ENCODE results near the gene ROPN1L.
A peak's percentile ranks its signal among the peaks of the same experiment; 100 is the strongest.

ROPN1L gene

GRCh38 chr5:10446490-10446889 lies 4.8 kb downstream of the ROPN1L start:
- peaks cover 18% of the 10 kb centered on the region for H3K36me3 ChIP-seq
- TF ChIP-seq CTCF (IDR thresholded peaks at IDR 0.05), result no peak
- H3K27me3 ChIP-seq, result no peaks in the 10 kb centered on the region
- H3K4me3 ChIP-seq (ENCODE audit: low read depth in 1 of 2, low read length in 1 of 2), result peak overlapping the region; percentile 56 to 57
- H3K4me1 ChIP-seq (ENCODE audit: control insufficient read depth in 1 of 2, insufficient read depth in 1 of 2, low read depth in 1 of 2, low read length in 1 of 2), result peaks cover 93 to 97% of the 10 kb centered on the region in 2 experiments
- H3K27ac ChIP-seq, result peak overlapping the region; percentile 85
- no peaks in the 10 kb centered on the region for H3K9me3 ChIP-seq

- Histone ChIP-seq H3K9me3 (no peaks in the 10 kb centered on the region), H3K4me1 (ENCODE audit: control insufficient read depth in 1 of 2, insufficient read depth in 1 of 2, low read depth in 1 of 2, low read length in 1 of 2) (peaks cover 98 to 99% of the 10 kb centered on the region in 2 experiments), H3K27me3 (no peaks in the 10 kb centered on the region), H3K4me3 (ENCODE audit: low read depth in 1 of 2, low read length in 1 of 2) (peak overlapping the region in 1 of 2 experiments; percentile 57), H3K27ac (peak overlapping the region; percentile 85), H3K36me3 (peaks cover 24% of the 10 kb centered on the region)
- no peak for TF ChIP-seq CTCF (IDR thresholded peaks at IDR 0.05)
Measured at GRCh38 chr5:10447041-10447440, 5.4 kb downstream of the ROPN1L start.

- no peaks in the 10 kb centered on the region for H3K27me3 ChIP-seq
- no peak for TF ChIP-seq CTCF (IDR thresholded peaks at IDR 0.05)
- H3K36me3 ChIP-seq, result peaks cover 35% of the 10 kb centered on the region
- peaks cover 88 to 92% of the 10 kb centered on the region in 2 experiments for H3K4me1 ChIP-seq (ENCODE audit: control insufficient read depth in 1 of 2, insufficient read depth in 1 of 2, low read depth in 1 of 2, low read length in 1 of 2)
- peak overlapping the region; percentile 0 to 57 for H3K4me3 ChIP-seq (ENCODE audit: low read depth in 1 of 2, low read length in 1 of 2)
- no peaks in the 10 kb centered on the region for H3K9me3 ChIP-seq
- peak overlapping the region; percentile 85 for H3K27ac ChIP-seq
Measured at GRCh38 chr5:10448754-10449360, 7.2 kb downstream of the ROPN1L start.

GRCh38 chr5:10451137-10451824 lies 9.6 kb downstream of the ROPN1L start:
- peaks cover 52% of the 10 kb centered on the region for H3K36me3 ChIP-seq
- no peaks in the 10 kb centered on the region for H3K27me3 ChIP-seq
- H3K4me3 ChIP-seq (ENCODE audit: low read depth in 1 of 2, low read length in 1 of 2), result peak overlapping the region in 1 of 2 experiments; percentile 22
- no peak for TF ChIP-seq CTCF (IDR thresholded peaks at IDR 0.05)
- H3K27ac ChIP-seq, result peak overlapping the region; percentile 85
- H3K9me3 ChIP-seq, result no peaks in the 10 kb centered on the region
- peaks cover 67 to 70% of the 10 kb centered on the region in 2 experiments for H3K4me1 ChIP-seq (ENCODE audit: control insufficient read depth in 1 of 2, insufficient read depth in 1 of 2, low read depth in 1 of 2, low read length in 1 of 2)

GRCh38 chr5:10452768-10453331 lies 11.2 kb downstream of the ROPN1L start:
- H3K27ac ChIP-seq, result peak overlapping the region; percentile 85
- no peak for TF ChIP-seq CTCF (IDR thresholded peaks at IDR 0.05)

More at GRCh38 chr5:10452768-10453331, 11.2 kb downstream of the ROPN1L start:
- Histone ChIP-seq H3K4me3 (ENCODE audit: low read depth in 1 of 2, low read length in 1 of 2) (no peak overlapping the region), H3K36me3 (peaks cover 54% of the 10 kb centered on the region), H3K9me3 (no peaks in the 10 kb centered on the region), H3K27me3 (no peaks in the 10 kb centered on the region), H3K4me1 (ENCODE audit: control insufficient read depth in 1 of 2, insufficient read depth in 1 of 2, low read depth in 1 of 2, low read length in 1 of 2) (peaks cover 67 to 70% of the 10 kb centered on the region in 2 experiments)
